ENCODE measurements around the gene LSM12. TPM values are rescaled to one million over a fixed set of nuclear protein-coding genes. Genes with fewer than 3 reads are reported as not detected.
A peak's percentile ranks its signal among the peaks of the same experiment; 100 is the strongest.

Gene LSM12
- total and polyA plus RNA-seq, 2 of the 8 experiments (the other 6 are each of a cell fraction or from before 2014, with no cell fraction given), result 69.8 to 142 TPM

- Histone ChIP-seq H4K91ac (replicated peaks; ENCODE audit: insufficient read length, low read length) (peak overlapping the region; percentile 8), H3K4me1 (replicated peaks in 1 of 4; ENCODE audit: control insufficient read depth in 3 of 4, insufficient read depth in 4 of 4, low read length in 3 of 4) (peaks cover 1 to 11% (median 6%) of the 10 kb centered on the region in 4 experiments), H3K14ac (ENCODE audit: insufficient read length) (no peak overlapping the region), H2BK12ac (ENCODE audit: low read depth, low read length) (no peak overlapping the region), H3K79me2 (ENCODE audit: control insufficient read depth in 1 of 2, insufficient read depth in 2 of 2, low read length in 2 of 2) (peaks cover 0 to 6% of the 10 kb centered on the region in 2 experiments; a peak in 1 of 4 replicates), H3K23me2 (ENCODE audit: low read depth, low read length) (peaks cover 2% of the 10 kb centered on the region), H2AFZ (ENCODE audit: low read length) (no peak overlapping the region), H2BK120ac (replicated peaks; ENCODE audit: low read depth, low read length) (peak overlapping the region; percentile 1), H3K27ac (ENCODE audit: low read depth, low read length) (peak overlapping the region; percentile 92), H2BK20ac (ENCODE audit: low read length) (no peak overlapping the region; the same call in 1 of the 2 replicates), H3K18ac (ENCODE audit: extremely low read depth, low read length) (peak overlapping the region; percentile 86; the same call in 1 of the 2 replicates), H2BK5ac (ENCODE audit: low read depth, low read length) (peak overlapping the region; percentile 98; the same call in 1 of the 2 replicates), H3K9ac (replicated peaks in 1 of 4; ENCODE audit: extremely low read depth in 1 of 4, low read depth in 3 of 4, low read length in 3 of 4) (peak overlapping the region in 1 of 4 experiments; percentile 5; a peak in 1 of 7 replicates), H4K8ac (ENCODE audit: extremely low read depth, insufficient read depth, low read length) (no peak overlapping the region), H2BK15ac (ENCODE audit: low read length) (no peak overlapping the region), H3K23ac (ENCODE audit: insufficient read length) (no peak overlapping the region), H3K36me3 (ENCODE audit: control insufficient read depth in 2 of 4, insufficient read depth in 4 of 4, low read length in 3 of 4) (peaks cover 2 to 17% (median 13%) of the 10 kb centered on the region in 4 experiments; a peak in 6 of 8 replicates), H3K27me3 (replicated peaks in 1 of 4; ENCODE audit: control insufficient read depth in 3 of 4, extremely low read depth in 1 of 4, insufficient read depth in 3 of 4, low read length in 3 of 4) (no peaks in the 10 kb centered on the region), H3K4me3 (ENCODE audit: extremely low read depth in 1 of 4, insufficient read depth in 2 of 4, low read depth in 3 of 4, low read length in 4 of 4) (peak overlapping the region in 1 of 4 experiments; percentile 53; a peak in 2 of 8 replicates), H3K4ac (replicated peaks; ENCODE audit: insufficient read length, low read depth, low read length) (peak overlapping the region; percentile 89), H4K5ac (ENCODE audit: insufficient read length, low read depth, low read length) (no peak overlapping the region), H4K20me1 (replicated peaks in 1 of 2; ENCODE audit: control insufficient read depth in 1 of 2, insufficient read depth in 2 of 2, low read length in 2 of 2) (no peaks in the 10 kb centered on the region), H3K79me1 (ENCODE audit: low read depth, low read length) (0 out of 2 replicates have a peak, but pooled peaks cover 3% of the 10 kb centered on the region), H3K9me3 (ENCODE audit: insufficient read depth in 2 of 2, low read depth in 1 of 2, low read length in 1 of 2) (no peaks in the 10 kb centered on the region), H2AK5ac (ENCODE audit: low read depth, low read length) (no peak overlapping the region), H3K4me2 (ENCODE audit: insufficient read depth in 1 of 2, low read depth in 2 of 2, low read length in 2 of 2) (peak overlapping the region; percentile 82 to 96), H3K56ac (replicated peaks; ENCODE audit: insufficient read length, low read depth, low read length) (no peak overlapping the region)
- TF ChIP-seq JUND (IDR thresholded peaks at IDR 0.05; ENCODE audit: low read length) (no peak), CTBP2 (IDR thresholded peaks at IDR 0.05; ENCODE audit: borderline replicate concordance, insufficient read depth, insufficient read length, low read length) (no peak), KDM1A (IDR thresholded peaks at IDR 0.05; ENCODE audit: borderline replicate concordance, low read length) (peak; percentile 5; the same call in 1 of the 2 replicates)
- WGBS, 2 experiments (ENCODE audit: extremely low coverage in 1 of 2, insufficient coverage in 1 of 2, insufficient read length in 1 of 2, insufficient replicate concordance in 2 of 2, low coverage in 1 of 2, low lambda C conversion rate in 2 of 2, missing lambda C conversion rate in 1 of 2), result 0% methylated on average over 1 of the region's 2 CpGs; no CpG with 5 or more reads in 1 of the 2 experiments
- DNase-seq (ENCODE audit: low read depth in 1 of 2, low spot score in 2 of 2) (no peak), FAIRE-seq (no peak)
- POLR2A ChIA-PET (ENCODE audit: partially characterized antibody), result interaction anchor here (0.8 to 2.7 kb wide), 8 partner anchors 8 to 94 kb away, joined by 3 to 14 read pairs (median 8); partner anchors contain the start of genes HDAC5, LSM12 and TMUB2
- CTCF ChIA-PET (ENCODE audit: partially characterized antibody), result interaction anchor here (0.6 to 34.4 kb wide), 6 partner anchors 9 to 284 kb away, joined by 3 to 638 read pairs (median 4); partner anchors contain the start of gene HDAC5
Measured at GRCh38 chr17:44095388-44095646, 28.8 kb upstream of the LSM12 start.

All from H1 (cell line).